Superior temporal gyrus (tissue), 1 donor: Measurements from ENCODE around the gene CEMP1.
"Not testable (repeated sequence)": the region's sequence is repeated elsewhere in the genome, so short reads cannot be mapped to it uniquely, and the experiment has no call there.

Source experiments
- DNase-seq: peaks from one replicate; pipeline ENCODE4 v3.0.0-alpha.2; 2016; ENCODE audit errors: extremely low spot score

Gene CEMP1

DNA sequence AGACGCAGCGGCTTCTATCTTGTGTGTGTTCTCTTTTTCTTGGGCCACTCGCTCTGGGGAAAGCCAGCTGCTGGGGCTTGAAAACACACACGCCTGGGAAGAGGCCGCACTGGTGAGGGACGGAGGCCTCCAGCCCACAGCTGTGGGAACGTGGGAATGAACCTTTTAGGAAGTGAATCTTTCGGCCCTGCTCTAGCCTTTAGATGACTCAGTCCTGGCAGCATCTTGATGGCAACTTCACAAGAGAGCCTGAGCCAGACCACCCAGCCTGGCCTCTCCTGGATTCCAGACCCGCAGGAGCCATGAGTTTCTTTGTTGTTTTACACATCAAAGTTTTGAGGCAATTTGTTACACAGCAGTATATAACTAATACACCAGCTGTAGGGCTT lies 4.4 kb upstream of the CEMP1 start:
- no peak for DNase-seq

DNA sequence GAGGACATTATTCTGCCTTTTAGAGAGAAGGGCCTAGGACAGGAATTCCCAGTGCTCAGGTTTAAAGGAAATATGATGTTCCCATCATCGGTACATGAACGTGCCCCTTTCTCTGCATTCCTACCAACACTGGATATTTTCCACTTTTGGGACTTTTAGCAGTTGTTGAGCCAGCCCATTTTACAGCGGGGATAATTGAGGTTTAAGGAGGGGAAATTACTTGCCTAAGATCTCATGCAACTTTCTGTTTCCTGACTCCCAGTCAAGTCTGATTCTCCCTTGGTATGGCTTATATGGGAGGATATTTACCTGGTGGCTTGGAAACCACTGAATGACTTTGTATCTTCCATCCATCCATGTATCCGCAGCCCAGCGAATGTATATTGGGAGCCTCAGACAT lies 3.1 kb upstream of the CEMP1 start:
- DNase-seq, result not testable (repeated sequence)

DNA sequence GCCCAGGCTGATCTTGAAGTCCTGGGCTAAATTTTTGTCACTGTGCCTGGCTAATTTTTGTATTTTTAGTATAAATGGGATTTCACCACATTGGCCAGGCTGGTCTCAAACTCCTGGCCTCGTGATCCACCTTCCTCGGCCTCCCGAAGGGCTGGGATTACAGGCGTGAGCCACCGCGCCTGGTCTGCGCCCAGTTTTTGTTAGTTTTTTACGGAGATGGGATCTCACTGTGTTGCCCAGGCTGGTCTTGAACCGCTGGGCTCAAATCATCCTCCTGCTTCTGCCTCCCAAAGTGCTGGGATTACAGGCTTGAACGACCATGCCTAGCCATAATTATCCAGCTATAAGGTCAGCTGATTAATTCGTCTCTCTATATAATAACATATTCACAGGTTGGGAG lies 2.7 kb upstream of the CEMP1 start:
- no peak for DNase-seq

DNA sequence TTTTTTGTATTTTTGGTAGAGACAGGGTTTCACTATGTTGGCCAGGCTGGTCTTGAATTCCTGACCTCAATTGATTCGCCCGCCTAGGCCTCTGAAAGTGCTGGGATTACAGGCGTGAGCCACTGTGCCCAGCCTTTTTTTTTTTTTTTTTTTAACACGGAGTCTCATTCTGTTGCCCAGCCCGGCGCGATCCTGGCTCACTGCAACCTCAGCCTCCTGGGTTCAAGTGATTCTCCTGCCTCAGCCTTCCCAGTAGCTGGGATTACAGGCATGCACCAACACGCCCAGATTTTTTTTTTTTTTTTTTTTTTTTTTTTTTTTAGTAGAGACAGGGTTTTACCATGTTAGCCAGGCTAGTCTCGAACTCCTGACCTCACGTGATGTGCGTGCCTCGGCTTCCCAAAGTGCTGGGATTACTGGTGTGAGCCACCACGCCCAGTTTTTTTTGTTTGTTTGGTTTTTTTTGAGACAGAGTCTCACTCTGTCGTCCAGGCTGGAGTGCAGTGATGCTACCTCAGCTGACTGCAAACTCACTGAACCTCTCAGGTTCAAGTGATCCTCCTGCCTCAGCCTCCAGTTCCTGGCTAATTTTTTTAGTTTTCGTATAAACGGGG lies 2.0 kb upstream of the CEMP1 start:
- not testable (repeated sequence) for DNase-seq

DNA sequence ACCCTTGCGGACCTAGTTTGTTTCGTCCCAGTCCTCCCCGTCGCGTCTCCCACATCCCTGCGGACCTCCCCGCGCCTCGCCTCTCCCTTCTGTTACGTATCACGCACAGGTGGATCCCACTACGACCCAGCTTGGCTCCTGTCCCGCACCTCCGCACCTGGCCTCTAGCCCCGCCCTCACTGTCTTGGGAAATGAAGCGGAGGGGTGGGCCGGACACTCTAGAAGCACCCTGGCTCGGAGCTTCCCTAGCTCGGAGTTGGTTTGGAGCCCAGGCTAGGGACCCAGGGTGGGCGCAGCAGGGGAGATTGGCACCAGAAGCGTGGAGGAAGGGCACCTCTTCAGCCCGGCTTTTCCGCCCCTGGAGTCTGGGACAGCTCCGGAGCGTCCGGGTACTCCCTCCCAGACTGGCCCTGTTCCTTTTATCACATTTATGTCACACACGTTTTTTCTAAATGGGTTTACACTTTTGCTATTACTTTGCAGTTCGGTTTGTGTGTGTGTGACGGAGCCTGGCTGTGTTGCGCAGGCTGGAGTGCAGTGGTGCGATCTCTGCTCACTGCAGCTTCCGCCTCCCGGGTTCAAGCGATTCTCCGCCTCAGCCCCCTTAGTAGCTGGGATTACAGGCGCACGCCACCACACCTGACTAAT lies 1.4 kb upstream of the CEMP1 start:
- DNase-seq, result peak; percentile 51

DNA sequence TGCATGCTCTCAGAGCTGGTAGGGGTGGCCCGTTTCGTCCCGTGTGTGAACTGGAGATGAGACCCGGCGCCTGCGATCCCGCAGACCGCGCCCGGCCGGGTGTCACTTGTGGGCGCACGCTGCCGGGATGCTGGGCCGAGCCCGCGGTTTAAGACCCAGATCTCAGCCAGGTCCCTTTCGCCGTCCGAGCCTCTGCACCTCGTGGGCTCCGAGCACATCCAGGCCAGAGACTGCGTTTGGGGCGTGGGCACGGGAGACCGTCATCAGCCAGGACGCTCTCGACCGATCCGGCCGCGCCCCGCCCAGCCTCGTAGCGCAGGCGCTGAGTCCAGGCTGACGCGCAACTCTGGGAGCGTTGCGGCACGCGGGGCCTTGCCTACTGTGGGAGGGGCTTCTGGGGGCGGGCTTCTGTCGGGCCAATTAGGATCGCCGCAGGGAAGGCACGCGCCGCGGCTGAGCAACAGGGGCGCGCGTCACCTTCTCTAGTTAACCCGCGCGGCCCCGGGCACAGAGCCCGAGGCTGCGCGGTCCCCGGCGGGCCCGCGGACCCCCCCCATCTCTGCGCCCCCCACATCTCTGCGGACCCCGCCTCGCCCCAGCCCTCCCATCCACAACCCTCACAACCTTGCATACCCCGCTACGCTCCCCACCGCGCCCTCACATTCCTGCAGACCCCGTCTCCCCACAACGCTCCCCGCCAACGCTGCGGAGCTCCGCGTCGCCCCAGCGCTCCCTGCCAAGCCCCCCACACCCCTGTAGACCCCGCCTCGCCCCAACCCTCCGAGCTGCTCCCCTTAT lies 687 bp upstream of the CEMP1 start:
- peak; percentile 97 for DNase-seq

DNA sequence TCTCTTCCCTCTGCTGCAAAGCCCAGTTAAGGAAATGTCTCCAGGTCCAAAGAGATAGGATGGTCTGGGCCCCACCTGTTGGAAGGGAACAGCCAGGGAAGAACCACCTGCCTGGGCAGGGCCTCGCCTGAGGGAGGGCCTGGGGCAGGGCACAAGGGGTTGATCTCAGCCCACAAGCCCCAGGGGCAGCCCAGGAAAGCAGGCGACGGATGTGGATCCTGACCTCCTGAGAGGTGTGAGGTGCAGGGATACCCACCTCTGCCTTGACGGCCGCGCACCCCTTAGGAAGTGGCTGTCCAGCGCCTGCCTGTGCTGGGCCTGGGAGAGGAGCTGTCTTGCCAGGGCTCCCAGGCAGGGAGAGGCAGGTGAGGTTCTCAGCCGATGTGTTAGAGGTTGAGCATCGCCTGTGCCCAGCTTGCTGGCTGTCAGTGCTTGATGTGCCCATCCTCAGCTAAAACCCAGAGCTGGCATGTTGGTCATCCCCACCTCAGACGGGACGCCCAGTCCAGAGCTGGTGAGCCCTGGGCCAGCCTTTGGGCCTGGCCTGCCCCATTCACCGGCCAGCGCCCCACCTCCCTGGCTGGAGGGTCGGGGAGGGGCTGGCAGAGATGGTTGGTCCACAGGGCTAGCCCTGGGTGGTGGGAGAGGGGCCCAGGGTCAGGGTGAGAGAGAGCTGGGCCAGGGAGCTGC lies 434 bp downstream of the CEMP1 start:
- DNase-seq, result no peak

DNA sequence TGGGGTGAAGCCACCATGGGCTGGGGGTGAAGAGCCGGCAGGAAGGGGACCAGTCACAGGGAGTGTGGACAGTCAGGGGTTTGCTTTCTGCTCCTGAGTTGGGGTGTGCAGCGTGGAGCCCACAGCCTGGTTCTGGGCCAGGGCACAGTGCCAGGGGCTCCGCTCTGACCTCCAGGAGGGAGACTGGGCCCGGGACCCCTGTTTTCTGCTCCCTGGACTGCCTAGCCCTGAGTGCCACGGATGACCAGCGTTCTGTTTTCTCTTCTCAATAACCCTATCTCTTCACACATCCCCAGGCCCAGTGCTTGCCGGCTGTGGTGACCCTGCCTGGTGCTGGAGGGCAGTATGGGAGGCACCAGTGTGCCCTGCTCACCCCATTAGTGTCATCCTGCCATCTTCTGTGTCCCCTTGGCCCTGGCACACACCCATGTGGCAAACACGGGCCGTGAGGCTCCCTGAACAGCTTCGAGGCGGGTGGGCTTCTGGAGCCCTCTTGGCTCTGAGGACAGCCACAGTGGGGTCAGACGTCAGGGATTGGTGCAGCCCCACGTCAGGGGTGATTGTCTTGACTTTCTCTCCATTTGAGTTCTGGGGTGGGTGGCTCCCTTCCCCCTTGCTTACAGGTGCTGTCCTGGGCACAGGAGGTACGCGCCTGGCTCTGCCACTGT lies 1.1 kb downstream of the CEMP1 start:
- no peak for DNase-seq

DNA sequence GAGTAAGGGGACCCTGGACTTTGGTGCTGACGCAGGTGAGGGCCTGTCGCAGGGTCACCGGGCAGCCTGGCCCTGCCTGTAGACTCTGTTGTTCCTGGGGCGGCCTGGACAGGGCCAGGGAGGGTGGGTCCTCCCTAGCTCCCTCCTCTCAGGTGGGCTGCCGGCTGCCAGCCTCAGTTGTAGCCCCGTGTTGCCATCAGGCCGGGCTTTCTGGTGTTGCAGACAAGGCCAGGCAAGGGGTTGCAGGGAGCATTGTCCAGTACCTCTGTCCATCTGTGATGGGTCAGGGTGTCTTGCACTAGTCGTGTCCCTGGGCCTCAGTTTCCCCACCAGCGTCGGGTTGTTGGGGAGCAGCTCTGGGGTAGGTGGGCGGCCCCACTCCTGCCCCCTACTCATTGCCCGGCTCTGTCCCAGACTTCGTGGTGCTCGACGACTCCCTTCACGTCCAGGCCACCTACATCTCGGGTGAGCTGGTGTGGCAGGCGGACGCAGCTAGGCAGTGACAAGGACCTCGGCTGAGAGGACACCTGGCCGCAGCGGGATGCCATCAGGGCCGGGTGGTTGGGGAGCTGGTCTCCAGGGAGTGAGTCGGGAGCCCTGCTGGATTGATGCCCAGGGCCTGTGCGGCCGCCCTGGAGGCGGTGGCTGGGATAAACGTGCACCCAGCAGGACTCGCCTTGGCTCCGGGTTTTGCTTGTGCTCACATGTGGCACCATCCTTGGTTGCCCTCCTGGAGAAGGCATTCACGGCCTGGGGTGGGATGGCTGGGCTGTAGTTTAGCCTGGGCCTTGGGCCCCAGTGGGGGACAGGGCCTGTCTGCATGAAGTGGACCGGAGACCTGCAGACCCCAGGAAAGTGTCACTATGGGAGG lies 1.9 kb downstream of the CEMP1 start:
- DNase-seq, result no peak

DNA sequence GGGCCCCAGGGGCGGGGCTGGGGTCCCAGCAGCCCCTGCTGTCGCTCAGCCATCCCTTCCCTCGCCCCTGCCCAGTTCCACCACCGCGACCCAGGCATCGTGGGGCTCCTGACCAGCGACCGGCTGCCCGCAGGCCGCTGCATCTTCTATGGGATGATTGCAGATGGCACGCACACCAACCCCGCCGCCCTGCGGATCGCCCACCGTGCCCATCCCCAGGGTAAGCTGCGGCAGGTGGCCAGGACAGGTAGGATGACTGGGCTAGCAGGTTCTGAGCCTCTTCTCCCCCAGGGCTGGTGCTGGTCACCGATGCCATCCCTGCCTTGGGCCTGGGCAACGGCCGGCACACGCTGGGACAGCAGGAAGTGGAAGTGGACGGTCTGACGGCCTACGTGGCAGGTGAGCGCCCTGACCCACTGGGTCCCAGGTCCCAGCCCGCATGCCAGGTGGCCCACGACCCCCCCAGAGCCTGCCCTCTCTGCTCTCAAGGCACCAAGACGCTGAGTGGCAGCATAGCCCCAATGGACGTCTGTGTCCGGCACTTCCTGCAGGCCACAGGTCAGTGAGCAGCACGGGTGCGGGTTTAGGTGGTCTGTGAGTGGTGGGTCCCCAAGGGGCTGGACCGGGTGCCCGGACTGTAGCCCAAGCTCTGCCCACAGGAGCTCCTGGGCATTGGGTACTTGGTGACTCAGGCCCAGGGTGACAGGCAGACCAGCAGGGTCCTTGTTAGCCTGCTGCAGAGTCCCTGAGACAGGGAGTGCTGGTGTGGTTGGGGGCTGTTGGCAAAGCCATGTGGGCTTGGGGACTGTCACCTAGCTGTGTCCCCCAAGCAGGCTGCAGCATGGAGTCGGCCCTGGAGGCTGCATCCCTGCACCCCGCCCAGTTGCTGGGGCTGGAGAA lies 2.8 kb downstream of the CEMP1 start:
- no peak for DNase-seq

DNA sequence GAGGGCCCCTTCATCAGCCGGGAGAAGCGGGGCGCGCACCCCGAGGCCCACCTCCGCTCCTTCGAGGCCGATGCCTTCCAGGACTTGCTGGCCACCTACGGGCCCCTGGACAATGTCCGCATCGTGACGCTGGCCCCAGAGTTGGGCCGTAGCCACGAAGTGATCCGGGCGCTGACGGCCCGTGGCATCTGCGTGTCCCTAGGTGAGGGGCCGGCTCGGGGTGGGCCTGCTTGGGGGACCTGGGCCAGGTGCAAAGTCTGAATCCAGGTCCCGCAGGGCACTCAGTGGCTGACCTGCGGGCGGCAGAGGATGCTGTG lies 3.5 kb downstream of the CEMP1 start:
- no peak for DNase-seq

DNA sequence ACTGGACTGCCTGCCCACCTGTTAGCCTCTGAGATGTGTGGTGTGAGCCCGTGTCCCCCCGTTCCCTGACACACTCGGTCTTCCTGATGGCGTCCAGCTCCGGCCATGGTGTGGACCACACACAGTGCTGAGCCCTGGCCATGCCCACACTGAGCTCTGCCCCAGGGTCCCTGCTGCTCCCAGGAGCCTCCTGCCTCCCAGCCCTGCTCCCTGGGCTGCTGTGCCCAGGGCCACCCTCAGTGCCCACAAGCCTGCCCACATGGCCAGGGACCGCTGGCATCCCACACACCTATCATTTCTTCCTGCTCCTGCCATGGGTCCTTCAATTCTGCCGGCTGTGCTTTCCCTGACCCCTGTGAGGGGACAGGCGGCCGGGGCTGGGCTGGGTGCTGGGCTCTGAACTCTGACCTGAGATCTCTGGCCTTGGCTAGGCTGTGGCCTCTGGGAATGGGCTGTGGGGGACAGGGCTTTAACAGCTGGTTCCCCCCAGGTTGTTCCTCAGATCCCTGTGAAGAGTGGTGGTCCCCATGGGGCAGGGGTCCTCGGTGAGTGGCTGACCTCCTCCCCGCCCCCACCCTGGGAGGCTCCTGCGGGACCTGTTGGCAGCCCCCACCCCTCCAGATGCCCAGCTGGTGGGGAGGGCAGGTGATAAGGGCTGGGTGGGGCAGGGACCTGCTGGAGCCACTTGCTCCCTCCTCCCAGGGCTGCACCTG lies 4.0 kb downstream of the CEMP1 start:
- DNase-seq, result no peak

DNA sequence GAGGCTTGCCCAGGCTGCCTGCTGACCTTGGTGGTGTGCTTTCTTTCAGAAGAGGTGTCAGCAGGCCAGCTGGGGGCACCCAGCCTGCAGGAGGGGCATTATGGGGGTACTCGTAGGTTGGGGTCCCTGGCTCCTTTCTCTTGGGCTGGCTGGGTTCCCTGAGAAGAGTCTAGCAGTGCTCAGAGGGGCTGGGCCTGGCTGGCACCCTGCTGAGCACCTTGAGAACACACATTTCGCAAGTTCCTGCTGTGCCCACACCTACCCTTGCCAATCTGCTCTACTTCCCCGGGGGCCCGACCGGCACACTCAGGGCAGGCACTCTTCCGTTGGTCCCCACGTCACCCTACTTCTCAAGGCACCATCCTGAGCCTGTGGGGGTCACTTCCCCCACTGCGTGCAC lies 5.1 kb downstream of the CEMP1 start:
- no peak for DNase-seq

DNA sequence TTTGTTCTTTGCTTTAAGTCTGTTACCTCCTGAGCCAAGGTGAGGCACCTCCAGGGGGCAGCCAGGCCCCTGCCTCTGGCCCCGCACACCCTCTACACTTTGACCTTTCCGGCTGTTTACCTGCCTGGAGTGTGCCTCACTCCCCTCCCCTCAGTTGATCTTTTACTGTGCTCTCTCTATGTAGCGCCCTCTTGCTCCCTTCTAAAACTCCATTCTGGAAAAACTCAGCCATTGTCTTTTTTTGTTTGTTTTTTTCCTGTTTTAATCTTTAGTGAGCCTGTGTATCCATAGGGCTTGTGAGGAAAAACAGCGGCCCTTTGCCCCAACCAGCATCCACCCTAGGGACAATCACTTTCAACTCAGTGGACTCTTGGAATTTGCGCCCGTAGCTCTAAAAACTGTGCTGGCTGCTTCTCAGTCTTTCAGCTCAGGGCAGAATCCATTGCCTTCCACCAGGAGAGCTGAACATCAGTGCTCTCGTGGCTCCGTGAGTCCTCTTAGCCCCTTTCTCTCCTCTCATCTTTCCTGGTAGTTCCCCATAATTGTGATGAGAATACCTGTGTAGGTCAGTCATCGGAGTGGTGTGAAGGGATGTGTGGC lies 6.8 kb downstream of the CEMP1 start:
- no peak for DNase-seq

DNA sequence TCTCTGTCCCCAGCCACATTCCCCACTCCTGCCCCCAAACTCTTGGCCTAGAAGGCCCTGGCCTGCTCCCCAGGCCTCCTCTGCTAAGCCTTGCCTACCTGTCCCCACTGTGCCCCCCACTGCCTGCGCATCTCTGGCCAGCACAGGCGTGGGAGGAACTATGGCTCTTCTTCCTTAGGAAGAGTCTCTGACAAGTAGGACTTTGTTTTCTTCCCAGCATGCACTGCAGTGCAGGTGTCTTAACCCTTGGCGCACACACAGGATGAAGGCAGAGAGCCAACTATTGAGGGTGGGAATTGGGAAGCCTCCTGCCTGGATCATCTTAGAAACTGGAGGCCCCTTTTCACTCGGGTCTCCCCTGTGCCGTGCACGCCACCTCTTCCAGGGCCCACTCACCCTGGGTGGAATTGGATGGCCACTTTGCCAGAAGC lies 7.4 kb downstream of the CEMP1 start:
- DNase-seq, result no peak

DNA sequence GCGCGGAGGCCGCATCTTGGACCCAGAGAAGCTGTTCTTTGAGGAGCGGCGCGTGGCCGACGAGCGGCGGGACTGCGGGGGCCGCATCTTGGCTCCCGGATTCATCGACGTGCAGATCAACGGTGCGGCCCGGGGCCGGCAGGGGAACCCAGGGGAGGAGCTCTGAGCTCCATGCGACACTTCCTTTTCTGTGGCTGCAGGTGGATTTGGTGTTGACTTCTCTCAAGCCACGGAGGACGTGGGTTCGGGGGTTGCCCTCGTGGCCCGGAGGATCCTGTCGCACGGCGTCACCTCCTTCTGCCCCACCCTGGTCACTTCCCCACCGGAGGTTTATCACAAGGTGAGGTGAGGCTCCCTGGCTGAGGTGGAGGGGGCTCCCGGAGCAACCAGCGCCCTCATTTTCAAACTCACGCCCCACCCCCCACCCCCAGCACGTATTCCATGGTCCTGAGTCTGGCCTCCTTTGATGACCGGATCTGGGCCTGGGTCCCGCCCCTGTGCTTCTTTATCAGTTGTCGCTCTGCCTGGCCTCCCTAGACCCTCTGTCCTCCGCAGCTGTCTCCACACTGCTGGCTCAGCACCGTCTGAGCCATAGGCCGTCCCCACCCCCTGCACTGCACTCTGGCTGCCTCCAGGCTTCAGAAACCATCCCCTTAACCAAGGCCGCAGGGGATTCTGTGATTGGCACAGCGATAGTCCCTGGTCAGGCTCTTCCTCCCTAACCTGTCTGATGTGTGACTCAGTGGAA lies 10.2 kb downstream of the CEMP1 start:
- no peak for DNase-seq

DNA sequence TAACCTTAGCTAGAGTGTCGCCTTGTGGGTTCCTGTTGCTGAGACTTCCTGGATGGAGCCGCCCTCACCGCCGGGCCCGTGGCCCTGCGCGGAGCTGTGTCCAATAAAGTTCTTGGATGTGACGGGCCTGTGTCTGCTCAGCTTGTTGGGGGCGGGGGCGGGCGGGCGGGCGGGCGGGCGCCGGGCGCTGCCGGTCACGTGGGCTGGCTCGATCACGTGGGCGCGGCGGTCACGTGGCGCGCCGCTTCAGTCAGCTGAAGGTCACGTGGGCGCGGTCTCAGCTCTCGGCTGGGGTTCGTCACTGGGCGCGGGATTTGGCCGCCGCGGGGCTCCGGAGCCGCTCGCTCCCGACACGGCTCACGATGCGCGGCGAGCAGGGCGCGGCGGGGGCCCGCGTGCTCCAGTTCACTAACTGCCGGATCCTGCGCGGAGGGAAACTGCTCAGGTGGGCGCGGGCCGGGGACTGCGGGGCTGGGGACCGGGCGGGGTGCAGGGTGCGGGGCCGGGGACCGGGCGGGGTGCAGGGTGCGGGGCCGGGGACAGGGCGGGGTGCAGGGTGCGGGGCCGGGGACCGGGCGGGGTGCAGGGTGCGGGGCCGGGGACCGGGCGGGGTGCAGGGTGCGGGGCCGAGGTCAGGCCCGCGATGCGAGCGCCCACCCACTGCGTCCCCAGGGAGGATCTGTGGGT lies 11.0 kb downstream of the CEMP1 start, which contains the start of gene AMDHD2:
Gene AMDHD2, plus strand, starts transcription at position 275 of the 687 bp plus-strand sequence. Its CDS starts 88 bp downstream, at position 363.
- DNase-seq, result peak; percentile 85

DNA sequence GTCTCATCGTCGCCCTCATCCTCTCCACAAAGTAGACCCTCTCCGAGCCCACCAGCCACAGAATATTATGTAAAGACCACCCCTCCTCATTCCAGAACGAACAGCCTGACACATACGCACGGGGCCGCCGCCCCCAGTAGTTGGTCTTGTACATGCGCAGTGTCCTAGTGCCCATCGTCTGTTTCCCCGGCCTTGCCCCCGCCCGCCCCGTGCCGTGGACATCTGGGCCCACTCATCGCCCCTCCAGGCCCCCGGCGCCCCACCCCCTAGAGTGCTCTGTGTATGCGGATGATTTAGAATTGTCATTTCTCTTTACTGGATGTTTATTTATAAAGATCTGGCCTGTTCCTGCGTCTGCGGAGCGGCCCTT lies 11.5 kb downstream of the CEMP1 start:
- DNase-seq, result no peak
